Peyer's patch (tissue), 4 donors: ENCODE measurements around the gene SLC35B4. TPM values are rescaled to one million over a fixed set of nuclear protein-coding genes. Genes with fewer than 3 reads are reported as not detected.

Source experiments
- DNase-seq, 3 donors: peaks; one replicate each; pipeline ENCODE4 v3.0.0-alpha.2; 2017 to 2019
- H3K27ac ChIP-seq, 4 donors: fragments of 200-600 bp; sonication (generic); one replicate each; pipeline ENCODE4 v1.5.1; 2016 to 2019
- H3K27me3 ChIP-seq, 2 donors: fragments of 200-600 bp; sonication (generic); one replicate each; pipeline ENCODE4 v1.5.1; 2019
- H3K36me3 ChIP-seq, 3 donors: fragments of 200-600 bp; sonication (generic); one replicate each; pipeline ENCODE4 v1.5.1; 2016 to 2019
- H3K4me1 ChIP-seq, 4 donors: fragments of 200-600 bp; sonication (generic); one replicate each; pipeline ENCODE4 v1.5.1; 2016 to 2019
- H3K4me3 ChIP-seq, 4 donors: fragments of 200-600 bp; sonication (generic); 1 replicate in 3 of 4; 2 replicates in 1 of 4; pipeline ENCODE4 v1.5.1; 2016 to 2019; ENCODE audit warnings: mild to moderate bottlenecking in 1 of 4
- H3K9me3 ChIP-seq, 4 donors: fragments of 200-600 bp; sonication (generic); one replicate each; pipeline ENCODE4 v1.5.1; 2016 to 2019; ENCODE audit warnings: mild to moderate bottlenecking in 1 of 4
- CTCF ChIP-seq, 6 experiments: fragments of 450-650 bp in 4 of 6; fragments of 200-600 bp in 2 of 6; sonication (generic) in 1 of 6; IDR thresholded peaks; one replicate each; pipeline ENCODE4 v1.5.1; 2017 to 2019; ENCODE audit warnings: antibody characterized with exemption in 6 of 6, mild to moderate bottlenecking in 3 of 6, moderate library complexity in 1 of 6
- POLR2A ChIP-seq, 2 donors: fragments of 450-650 bp; IDR thresholded peaks; one replicate each; pipeline ENCODE4 v1.5.1; 2017; ENCODE audit warnings: antibody characterized with exemption in 2 of 2, mild to moderate bottlenecking in 2 of 2, moderate library complexity in 2 of 2
- total RNA-seq, 4 donors: library from RNA; depleted of rRNA; stranded (reverse); fragments of >200 nt; gene quantifications; one replicate each; pipeline ENCODE4 v1.1.0, GENCODE V29; 2016

Gene SLC35B4
- total RNA-seq, 4 donors from 2014 or later: 5.6 to 12.8 (median 9.6) TPM

GRCh38 chr7:134343136-134343535 lies 26.4 kb upstream of the SLC35B4 start:
- DNase-seq: no peak
- Histone ChIP-seq H3K4me1 (no peaks in the 10 kb centered on the region), H3K9me3 (no peaks in the 10 kb centered on the region), H3K4me3 (no peak overlapping the region), H3K27ac (no peak overlapping the region), H3K36me3 (no peaks in the 10 kb centered on the region), H3K27me3 (no peaks in the 10 kb centered on the region)
- TF ChIP-seq POLR2A (IDR thresholded peaks at IDR 0.05) (no peak), CTCF (IDR thresholded peaks at IDR 0.05) (no peak)

- Histone ChIP-seq H3K9me3 (no peaks in the 10 kb centered on the region), H3K36me3 (no peaks in the 10 kb centered on the region), H3K4me3 (no peak overlapping the region), H3K4me1 (no peaks in the 10 kb centered on the region), H3K27me3 (no peaks in the 10 kb centered on the region), H3K27ac (no peak overlapping the region)
- no peak for DNase-seq
- no peak for TF ChIP-seq POLR2A (IDR thresholded peaks at IDR 0.05)
- no peak for TF ChIP-seq CTCF (IDR thresholded peaks at IDR 0.05)
These were observed 22.7 kb upstream of the SLC35B4 start for GRCh38 chr7:134339475-134339874.

- no peak for DNase-seq
- TF ChIP-seq CTCF (IDR thresholded peaks at IDR 0.05) (no peak), POLR2A (IDR thresholded peaks at IDR 0.05) (no peak)
- Histone ChIP-seq H3K36me3 (no peaks in the 10 kb centered on the region), H3K27me3 (no peaks in the 10 kb centered on the region), H3K27ac (no peak overlapping the region), H3K4me1 (no peaks in the 10 kb centered on the region), H3K9me3 (no peaks in the 10 kb centered on the region), H3K4me3 (no peak overlapping the region)
These were observed 21.2 kb upstream of the SLC35B4 start for GRCh38 chr7:134337980-134338379.

GRCh38 chr7:134334408-134334807 lies 17.7 kb upstream of the SLC35B4 start:
- no peaks in the 10 kb centered on the region for H3K4me1 ChIP-seq

GRCh38 chr7:134333943-134334342 lies 17.2 kb upstream of the SLC35B4 start:
- H3K9me3 ChIP-seq: no peaks in the 10 kb centered on the region
- no peak for DNase-seq
- no peak overlapping the region for H3K4me3 ChIP-seq
- no peak overlapping the region for H3K27ac ChIP-seq
- H3K27me3 ChIP-seq: no peaks in the 10 kb centered on the region
- no peaks in the 10 kb centered on the region for H3K4me1 ChIP-seq
- TF ChIP-seq POLR2A (IDR thresholded peaks at IDR 0.05) (no peak), CTCF (IDR thresholded peaks at IDR 0.05) (no peak)
- H3K36me3 ChIP-seq: no peaks in the 10 kb centered on the region

More at GRCh38 chr7:134334408-134334807, 17.7 kb upstream of the SLC35B4 start:
- no peak for DNase-seq
- no peaks in the 10 kb centered on the region for H3K36me3 ChIP-seq
- no peak overlapping the region for H3K27ac ChIP-seq
- TF ChIP-seq CTCF (IDR thresholded peaks at IDR 0.05): no peak
- TF ChIP-seq POLR2A (IDR thresholded peaks at IDR 0.05): no peak
- no peak overlapping the region for H3K4me3 ChIP-seq
- no peaks in the 10 kb centered on the region for H3K27me3 ChIP-seq
- no peaks in the 10 kb centered on the region for H3K9me3 ChIP-seq

- no peak overlapping the region for H3K4me3 ChIP-seq
- H3K27me3 ChIP-seq: no peaks in the 10 kb centered on the region
- no peaks in the 10 kb centered on the region for H3K36me3 ChIP-seq
- DNase-seq: no peak
- TF ChIP-seq CTCF (IDR thresholded peaks at IDR 0.05) (no peak), POLR2A (IDR thresholded peaks at IDR 0.05) (no peak)
- H3K27ac ChIP-seq: no peak overlapping the region
- H3K9me3 ChIP-seq: no peaks in the 10 kb centered on the region
- H3K4me1 ChIP-seq: no peaks in the 10 kb centered on the region
These were observed 16.2 kb upstream of the SLC35B4 start for GRCh38 chr7:134332892-134333291.
